Lower leg skin (tissue), 4 donors: ENCODE measurements around the gene ZDHHC7. TPM values are rescaled to one million over a fixed set of nuclear protein-coding genes. Genes with fewer than 3 reads are reported as not detected.
A peak's percentile ranks its signal among the peaks of the same experiment; 100 is the strongest.

ENCODE experiments used
- DNase-seq, 2 donors: peaks; one replicate each; pipeline ENCODE4 v3.0.0-alpha.2; 2019; ENCODE audit warnings: low spot score in 2 of 2
- H3K4me3 ChIP-seq: fragments of 200-600 bp; sonication (generic); 2 replicates; pipeline ENCODE4 v1.5.1; 2017; ENCODE audit warnings: mild to moderate bottlenecking, low read depth; ENCODE audit not compliant: poor library complexity, severe bottlenecking
- CTCF ChIP-seq, 3 donors: fragments of 450-650 bp; IDR thresholded peaks; one replicate each; pipeline ENCODE4 v1.5.1; 2016; ENCODE audit warnings: antibody characterized with exemption in 3 of 3, mild to moderate bottlenecking in 3 of 3, moderate library complexity in 2 of 3
- POLR2A ChIP-seq, 2 donors: fragments of 450-650 bp; IDR thresholded peaks; one replicate each; pipeline ENCODE4 v1.6.1; 2016 to 2017; ENCODE audit warnings: antibody characterized with exemption in 2 of 2, mild to moderate bottlenecking in 1 of 2, moderate library complexity in 1 of 2
- WGBS, 2 donors: methylation state at CpG; one replicate each; pipeline ENCODE4 v1.1.5; 2018; 5-methylcytosine and 5-hydroxymethylcytosine counted together
- intact Hi-C: fragments of 100-400 bp; cut with DNase I; formaldehyde crosslinking; loops from one replicate; pipeline ENCODE4 v1.15.0; 2023; ENCODE audit warnings: low total_unique reads
- total RNA-seq, 4 donors: library from RNA; depleted of rRNA; stranded (reverse); fragments of >200 nt; gene quantifications; one replicate each; pipeline ENCODE4 v1.1.0, GENCODE V29; 2016

Gene ZDHHC7
- total RNA-seq = 10 to 100 TPM; 39.7 to 56.5 (median 47.3) TPM

- peak within 1 kb of the TSS; percentile 92 for H3K4me3 ChIP-seq
- intact Hi-C loops = no loop called here
- peak; percentile 72 to 97 for DNase-seq
- TF ChIP-seq CTCF (IDR thresholded peaks at IDR 0.05) = no peak
- TF ChIP-seq POLR2A (IDR thresholded peaks at IDR 0.05) = peak in 1 of 2 donors; percentile 80
- 0 to 1% methylated on average over 36 to 53 of the region's 86 CpGs for WGBS, 2 donors
These were observed at the start of gene ZDHHC7 for GRCh38 chr16:85010931-85011845. Gene ZDHHC7, minus strand, starts transcription at chr16:85011535. Its CDS starts 20,917 bp downstream, at chr16:84990618.

GRCh38 chr16:85058909-85059308 is 47.6 kb upstream of the ZDHHC7 start:
- intact Hi-C loops = no loop called here
- TF ChIP-seq CTCF (IDR thresholded peaks at IDR 0.05) (no peak), POLR2A (IDR thresholded peaks at IDR 0.05) (no peak)
- DNase-seq = no peak
- H3K4me3 ChIP-seq = no peak overlapping the region
- WGBS, 2 donors = 92 to 96% methylated on average over 4 of the region's 4 CpGs

GRCh38 chr16:85057948-85058347 is 46.6 kb upstream of the ZDHHC7 start:
- intact Hi-C loops = no loop called here
- no peak for DNase-seq
- no peak for TF ChIP-seq CTCF (IDR thresholded peaks at IDR 0.05)
- no peak for TF ChIP-seq POLR2A (IDR thresholded peaks at IDR 0.05)
- 97% methylated on average over 7 of the region's 7 CpGs for WGBS, 2 donors
- no peak overlapping the region for H3K4me3 ChIP-seq

- no peak overlapping the region for H3K4me3 ChIP-seq
- 90 to 93% methylated on average over 9 of the region's 9 CpGs for WGBS, 2 donors
- no peak for DNase-seq
- no peak for TF ChIP-seq POLR2A (IDR thresholded peaks at IDR 0.05)
- TF ChIP-seq CTCF (IDR thresholded peaks at IDR 0.05) = no peak
- intact Hi-C loops = no loop called here
These were observed 46.0 kb upstream of the ZDHHC7 start for GRCh38 chr16:85057212-85057889.

GRCh38 chr16:85056211-85056748 is 44.9 kb upstream of the ZDHHC7 start:
- no peak for DNase-seq
- TF ChIP-seq CTCF (IDR thresholded peaks at IDR 0.05) (no peak), POLR2A (IDR thresholded peaks at IDR 0.05) (no peak)
- H3K4me3 ChIP-seq = no peak overlapping the region
- intact Hi-C loops = no loop called here
- WGBS, 2 donors = 70 to 77% methylated on average over 16 of the region's 16 CpGs
